ENCODE results near the gene DCP1A.
"Not testable (repeated sequence)": the region's sequence is repeated elsewhere in the genome, so short reads cannot be mapped to it uniquely, and the experiment has no call there.

Gene DCP1A

DNA sequence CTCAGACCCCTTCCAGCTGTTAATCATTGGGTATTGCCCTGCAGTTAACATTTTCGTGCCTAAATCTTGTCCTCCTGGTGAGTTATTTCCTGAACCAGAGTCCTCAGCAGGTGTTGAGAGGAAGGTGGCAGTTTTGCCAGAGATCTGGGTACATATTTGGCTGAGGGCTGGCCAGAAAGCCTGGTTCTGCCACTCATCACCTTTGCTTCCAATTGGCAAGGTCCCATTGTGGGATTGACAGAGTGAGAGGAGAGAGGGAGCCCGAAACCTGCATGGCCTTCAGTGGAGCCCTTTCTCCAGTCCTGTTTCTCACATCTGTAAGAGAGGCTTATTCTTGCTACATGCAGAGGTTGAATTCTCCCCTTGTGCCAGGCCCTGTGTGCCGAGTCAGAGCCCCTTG lies 82.6 kb downstream of the DCP1A start:
- no peak for DNase-seq (ENCODE audit: low read depth)

DNA sequence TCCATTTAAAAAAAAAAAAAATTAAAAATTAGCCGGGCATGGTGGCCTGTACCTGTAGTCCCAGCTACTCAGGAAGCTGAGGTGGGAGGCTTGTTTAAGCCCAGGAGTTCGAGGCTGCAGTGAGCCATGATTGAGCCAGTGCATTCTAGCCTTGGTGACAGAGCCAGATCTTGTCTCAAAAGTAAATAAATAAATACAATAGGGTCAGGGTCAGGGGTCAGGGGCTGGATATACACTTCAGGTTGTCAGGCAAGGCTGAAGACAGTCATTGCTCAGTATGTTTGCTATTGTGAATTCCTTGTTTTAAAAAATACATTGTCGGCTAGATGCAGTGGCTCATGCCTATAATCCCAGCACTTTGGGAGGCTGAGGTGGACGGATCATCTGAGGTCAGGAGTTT lies 83.4 kb downstream of the DCP1A start:
- DNase-seq (ENCODE audit: low read depth), result no peak

DNA sequence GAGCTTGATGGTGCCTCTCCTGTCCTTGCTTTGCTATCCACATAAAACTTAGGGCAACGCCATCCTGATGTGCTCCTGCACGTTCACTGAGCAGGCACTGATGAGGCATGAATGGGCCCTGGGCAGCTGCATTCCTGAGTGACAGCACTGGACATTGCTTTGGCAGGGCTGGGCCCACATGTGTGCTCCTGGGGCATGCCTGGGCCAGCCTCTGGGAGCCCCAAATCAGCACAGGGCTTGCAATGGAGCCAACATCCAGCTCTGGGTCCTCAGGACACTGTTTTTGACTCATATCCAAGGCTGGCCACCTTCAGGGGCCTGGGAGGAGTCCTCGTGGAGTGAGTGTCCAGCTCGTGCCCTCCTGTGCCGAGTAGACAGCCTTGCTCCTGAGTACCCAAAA lies 85.6 kb downstream of the DCP1A start:
- no peak for DNase-seq (ENCODE audit: low read depth)

DNA sequence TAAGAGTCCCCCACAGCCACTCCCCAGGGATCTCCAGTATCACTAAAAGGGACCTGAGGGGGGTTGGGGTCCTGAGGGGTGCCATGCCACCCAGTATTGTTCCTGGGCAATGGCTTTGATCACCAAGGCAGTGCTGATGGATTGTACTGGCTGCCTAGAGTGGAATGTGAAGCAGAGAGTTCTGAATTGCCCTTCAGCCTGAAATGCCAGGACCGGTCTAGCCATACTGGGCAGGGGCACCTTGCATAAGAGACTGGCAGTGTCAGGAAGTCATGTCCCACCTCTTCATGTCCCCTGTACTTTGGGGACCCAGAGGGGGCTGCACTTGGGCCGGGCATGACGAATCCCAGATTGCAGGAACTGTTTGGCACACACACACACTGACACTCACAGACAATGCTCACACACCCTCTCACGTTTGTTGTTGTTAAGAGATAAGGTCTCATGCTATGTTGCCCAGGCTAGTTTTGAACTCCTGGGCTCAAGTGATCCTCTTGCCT lies 87.0 kb downstream of the DCP1A start:
- DNase-seq (ENCODE audit: low read depth), result no peak

DNA sequence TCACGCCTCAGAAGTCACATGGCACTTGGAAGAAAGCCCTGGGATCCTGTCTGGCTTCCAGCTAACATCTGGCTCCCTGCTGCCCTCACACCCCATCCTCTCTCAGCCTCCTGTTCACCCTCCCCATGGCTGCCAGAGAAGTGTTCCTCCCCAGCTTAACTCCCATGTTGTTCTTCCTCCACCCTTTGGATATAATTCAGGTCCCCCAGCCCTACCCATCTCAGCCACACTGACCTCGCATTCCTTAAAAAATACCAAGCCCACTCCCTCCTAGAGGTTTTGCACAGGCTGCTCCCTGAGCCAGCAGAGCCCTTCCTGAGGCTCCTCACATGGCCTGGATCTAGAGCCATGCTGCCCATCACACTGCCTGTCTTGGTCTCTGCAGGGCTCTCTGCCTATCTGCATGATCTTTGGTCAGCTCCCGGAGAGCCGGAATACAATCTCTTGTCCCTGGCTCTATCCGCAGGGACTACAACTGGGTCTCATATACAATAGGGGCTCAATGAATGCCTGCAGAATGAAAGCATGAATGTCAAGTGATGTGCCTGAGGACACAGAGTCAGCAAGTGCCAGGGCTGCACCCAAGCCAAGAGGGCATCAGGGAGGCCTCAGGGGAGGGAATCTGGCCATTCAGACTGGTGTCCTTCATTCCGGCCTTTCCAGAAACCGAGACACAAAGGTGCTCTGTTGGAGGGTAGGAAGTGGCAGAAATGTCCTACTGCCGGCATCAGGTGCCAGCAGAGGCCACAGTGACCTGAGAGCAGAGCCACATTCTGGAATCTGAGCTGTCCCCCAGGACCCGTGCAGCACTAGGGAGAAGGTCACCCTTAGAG lies 87.7 kb downstream of the DCP1A start:
- no peak for DNase-seq (ENCODE audit: low read depth)

DNA sequence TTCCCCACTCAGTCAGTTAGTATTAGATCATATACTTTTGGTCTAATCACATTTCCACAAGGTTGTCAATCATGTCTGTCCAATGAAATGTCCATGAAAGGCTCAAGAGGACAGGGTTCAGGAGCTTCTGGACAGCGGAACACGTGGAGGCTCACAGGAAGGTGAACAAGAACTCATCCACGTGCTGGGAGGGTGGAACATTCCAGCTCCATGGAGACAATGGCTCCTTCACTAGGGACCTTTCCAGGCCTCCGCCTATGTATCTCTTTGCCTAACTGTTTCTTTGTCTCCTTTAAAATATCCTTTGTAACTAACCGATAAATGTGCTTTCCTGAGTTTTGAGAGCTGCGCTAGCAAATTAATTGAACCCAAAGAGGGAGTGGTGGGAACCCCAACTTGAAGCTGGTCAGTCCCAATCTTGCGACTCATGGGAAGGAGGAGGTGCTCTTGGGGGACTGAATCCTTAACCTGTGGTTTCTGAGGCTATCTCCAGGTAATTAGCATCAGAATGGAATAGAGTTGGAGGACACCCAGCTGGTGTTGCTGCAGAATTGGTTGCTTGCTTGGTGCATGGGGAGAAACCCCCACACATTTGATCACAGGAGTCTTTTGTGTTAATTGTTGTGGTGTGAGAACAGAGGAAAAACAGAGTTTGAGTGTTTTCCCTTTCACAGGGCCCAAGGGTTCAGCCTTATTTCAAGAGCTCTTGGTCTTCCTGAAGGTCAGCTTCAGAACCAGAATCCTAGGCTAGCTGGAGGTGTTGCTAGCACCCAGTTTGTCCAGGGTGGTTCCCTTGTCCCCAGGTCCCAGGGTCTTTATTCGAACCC lies 88.5 kb downstream of the DCP1A start:
- no peak for DNase-seq (ENCODE audit: low read depth)

DNA sequence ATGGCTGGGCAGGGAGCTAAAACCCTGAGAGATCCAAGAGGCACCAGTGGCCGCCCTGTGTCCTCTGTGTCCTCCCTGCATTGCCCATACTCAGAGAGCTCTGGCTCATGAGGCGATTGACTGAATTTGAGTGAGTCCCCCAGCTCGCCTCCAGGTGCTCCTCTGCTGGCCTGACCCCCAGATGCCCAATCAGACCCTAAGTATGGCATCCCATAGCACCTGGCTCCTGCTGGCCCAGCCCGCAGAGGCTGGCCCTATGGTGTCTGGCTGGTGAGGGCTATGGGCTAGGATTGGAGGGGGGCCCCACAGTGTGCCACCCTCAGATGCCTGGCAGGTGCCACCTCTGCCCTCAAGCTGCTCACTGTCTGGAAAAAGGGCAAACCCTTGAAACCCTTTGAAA lies 89.9 kb downstream of the DCP1A start:
- no peak for DNase-seq (ENCODE audit: low read depth)

DNA sequence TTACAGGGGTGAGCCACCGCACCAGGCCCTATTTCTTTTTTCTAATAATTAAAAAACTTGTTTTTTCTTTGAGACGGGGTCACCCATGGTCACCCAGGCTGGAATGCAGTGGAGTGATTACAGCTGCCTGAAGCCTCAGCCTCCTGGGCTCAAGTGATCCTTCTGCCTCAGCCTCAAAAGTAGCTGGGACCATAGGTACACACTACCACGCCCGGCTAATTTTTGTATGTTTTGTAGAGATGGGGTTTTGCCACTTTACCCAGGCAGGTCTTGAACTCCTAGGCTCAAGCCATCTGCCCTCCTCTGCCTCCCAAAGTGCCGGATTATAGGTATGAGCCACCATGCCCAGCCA lies 90.7 kb downstream of the DCP1A start:
- DNase-seq (ENCODE audit: low read depth), result no peak

DNA sequence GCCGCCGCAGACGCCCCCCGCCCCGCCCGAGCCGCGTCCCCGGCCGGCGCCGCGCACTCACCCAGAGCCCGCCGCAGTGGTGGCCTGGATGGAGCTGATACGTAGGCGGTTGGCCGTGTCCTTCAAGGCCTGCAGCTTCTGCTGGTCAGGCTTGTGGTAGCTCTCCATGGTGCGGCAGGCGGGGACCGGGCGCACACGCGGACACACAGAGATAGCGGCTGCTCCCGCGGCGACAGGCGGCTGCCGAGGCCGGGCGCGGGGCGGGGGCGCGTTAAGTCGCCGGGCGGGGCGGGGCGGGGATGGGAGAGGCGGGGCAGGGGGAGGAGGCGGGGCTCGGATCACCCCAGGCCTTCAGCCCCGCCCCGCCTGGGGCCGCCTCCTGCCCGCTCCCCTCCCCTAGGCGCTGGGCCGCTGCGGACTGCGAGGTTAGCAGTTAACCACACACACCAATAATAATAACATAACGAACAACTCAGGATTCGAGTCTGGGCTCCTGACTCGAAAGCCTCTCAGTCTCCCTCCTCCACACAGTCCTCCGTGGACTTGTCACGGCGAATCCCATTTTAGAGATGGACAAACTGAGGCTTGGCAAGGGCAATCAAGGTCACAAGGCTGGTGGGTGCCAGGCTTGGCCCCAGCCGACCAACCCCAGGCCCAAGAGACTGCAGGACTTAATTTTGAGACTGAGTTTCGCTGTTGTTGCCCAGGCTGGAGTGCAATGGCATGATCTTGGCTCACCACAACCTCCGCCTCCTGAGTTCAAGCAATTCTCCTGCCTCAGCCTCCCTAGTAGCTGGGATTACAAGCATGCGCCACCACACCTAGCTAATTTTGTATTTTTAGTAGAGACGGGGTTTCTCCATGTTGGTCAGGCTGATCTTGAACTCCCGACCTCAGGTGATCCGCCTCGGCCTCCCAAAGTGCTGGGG lies 91.3 kb downstream of the DCP1A start, which contains the start of gene TKT:
Gene TKT (minus strand): TSS at position 248 of the 929 bp plus-strand sequence. CDS start 80 bp downstream, at position 168.
- DNase-seq (ENCODE audit: low read depth), result peak; percentile 73

DNA sequence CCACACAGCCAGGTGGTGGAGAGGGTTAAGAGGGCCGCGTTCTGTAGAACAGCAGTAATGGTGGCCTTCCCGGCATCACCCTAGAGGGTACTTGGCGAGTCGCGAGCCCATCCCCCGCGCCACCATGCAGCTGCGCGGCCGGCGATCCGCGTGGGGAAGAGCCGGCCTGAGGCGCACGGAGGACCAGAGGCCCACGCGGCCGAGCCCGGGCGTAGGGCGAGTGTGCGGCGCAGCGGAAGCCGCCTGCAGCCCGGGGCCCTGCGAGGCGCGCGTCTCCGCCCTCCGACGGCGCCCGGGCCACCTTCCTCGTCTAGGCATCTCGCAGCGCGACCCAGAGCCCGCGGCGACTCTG lies 91.9 kb downstream of the DCP1A start:
- DNase-seq (ENCODE audit: low read depth), result peak; percentile 13

DNA sequence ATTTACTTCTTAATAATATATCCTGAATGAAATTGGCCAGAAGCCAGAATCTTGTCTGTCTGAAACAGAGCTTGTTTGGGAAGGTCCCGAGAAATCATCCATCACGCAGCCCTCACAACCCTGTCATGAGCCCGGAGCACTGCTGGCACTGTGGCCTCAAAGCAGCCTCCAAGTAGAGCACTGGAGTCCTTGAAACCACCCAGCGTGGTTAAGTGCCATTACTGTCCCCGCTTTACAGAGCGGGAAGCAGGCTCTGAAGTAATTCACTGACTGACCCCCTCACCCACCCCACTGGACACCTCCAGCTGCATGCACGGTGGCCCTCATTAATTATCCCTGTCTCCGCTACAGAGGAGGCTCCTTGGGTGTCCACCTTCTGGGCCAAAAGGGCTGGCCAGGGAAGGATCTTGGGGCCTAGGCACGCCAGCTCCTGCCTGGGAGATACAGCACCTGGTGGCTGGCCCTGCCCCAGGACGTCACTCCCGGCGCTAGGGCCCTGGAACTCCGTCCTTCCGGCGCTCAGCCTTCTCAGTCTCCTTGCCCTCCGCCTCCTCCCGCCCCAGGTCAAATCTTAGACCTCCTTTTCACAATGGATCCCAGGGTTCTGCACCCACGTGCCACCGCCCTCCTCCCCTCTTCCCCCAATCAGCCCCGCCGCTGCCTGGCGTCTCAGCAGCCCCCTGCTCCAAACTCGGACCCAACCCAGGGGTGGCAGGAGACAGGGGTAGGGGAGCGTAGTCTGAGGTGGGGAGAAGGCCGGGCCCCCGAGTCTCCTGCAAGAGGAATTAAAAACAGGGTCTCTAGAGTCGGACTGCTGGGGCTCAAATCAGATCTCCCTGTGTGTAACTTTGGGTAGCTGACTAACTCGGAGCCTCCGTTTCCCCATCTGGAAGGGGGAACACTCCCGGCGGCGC lies 92.6 kb downstream of the DCP1A start:
- peak; percentile 19 for DNase-seq (ENCODE audit: low read depth)

DNA sequence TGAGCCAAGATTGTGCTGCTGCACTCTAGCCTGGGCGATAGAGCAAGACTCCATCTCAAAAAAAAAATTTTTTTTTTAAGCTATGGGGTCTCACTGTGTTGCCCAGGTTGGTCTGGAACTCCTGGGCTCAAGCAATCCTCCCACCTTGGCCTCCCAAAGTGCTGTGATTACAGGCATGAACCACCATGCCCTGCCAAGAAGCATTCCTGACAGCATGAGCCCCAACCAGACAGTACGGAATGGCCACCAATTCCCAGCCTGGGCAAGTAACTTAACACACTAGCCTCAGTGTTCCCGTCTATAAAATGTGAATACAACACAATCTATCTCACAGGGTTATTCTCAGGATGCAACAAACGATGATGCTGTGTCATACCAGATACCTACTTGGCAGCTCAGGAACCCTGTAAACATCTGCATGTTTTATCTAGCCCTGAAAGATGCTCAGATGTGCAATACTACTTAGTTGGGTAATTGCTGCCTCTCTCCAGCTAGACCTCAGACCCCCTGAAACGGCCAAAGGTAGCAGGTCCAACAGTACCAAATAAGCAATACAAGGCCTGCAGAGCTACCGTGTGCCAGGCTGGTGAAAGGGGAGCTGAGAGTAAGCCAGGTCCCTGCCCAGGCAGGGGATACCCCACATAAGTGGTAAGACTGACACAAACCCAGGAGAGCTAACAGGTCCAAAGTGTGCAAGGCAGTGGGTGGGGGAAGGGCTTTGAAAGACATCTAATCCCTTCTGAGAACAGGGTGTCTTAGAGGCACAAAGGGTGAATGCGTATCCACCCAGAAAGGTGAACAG lies 93.4 kb downstream of the DCP1A start:
- no peak for DNase-seq (ENCODE audit: low read depth)

DNA sequence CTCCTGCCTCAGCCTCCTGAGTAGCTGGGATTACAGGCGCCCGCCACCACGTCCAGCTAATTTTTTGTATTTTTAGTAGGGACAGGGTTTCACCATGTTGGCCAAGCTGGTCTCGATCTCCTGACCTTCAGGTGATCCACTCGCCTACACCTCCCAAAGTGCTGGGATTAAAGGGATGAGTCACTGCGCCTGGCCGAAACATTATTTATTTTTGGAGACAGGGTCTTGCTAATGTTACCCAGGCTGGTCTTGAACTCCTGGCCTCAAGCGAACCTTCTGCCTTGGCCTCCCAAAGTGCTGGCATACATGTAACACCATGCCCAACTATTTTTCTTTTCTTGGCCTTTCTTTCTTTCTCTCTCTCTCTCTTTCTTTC lies 94.4 kb downstream of the DCP1A start:
- DNase-seq (ENCODE audit: low read depth), result not testable (repeated sequence)

DNA sequence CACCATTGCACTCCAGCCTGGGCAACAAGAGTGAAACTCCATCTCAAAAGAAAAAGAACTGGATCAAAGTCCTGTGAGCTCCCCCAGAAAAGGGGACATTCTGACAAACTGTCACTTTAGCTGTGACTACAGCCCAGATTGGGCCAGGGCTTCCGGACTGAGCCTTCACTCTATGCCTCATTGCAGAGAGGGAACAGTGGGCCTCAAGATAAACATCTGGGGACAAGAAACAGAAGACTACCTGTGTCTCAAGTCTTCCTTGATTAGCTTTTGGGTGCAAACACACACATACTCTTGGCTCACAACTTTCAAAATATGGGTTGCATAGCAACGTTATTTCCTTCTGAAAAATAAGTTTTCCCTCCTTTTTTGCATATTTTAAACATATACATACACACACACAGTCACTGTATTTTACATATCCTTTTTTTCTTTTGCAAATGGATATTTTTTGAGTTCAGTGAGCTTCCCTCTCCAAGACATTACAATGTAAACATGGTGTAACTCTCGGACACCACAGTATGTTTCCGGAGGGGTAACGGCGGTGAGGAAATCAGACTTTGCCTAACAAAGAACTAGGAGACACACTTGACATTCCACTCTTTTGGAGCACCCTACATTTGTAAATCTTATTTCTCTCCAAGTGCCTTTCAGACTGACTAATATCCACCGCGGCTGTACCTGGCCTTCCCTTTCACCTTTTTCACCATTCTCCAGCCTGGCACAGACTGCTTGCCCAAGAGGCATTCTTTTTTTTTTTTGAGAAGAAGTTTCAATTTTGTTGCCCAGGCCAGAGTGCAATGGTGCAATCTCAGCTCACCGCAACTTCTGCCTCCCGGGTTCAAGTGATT lies 95.0 kb downstream of the DCP1A start:
- no peak for DNase-seq (ENCODE audit: low read depth)

DNA sequence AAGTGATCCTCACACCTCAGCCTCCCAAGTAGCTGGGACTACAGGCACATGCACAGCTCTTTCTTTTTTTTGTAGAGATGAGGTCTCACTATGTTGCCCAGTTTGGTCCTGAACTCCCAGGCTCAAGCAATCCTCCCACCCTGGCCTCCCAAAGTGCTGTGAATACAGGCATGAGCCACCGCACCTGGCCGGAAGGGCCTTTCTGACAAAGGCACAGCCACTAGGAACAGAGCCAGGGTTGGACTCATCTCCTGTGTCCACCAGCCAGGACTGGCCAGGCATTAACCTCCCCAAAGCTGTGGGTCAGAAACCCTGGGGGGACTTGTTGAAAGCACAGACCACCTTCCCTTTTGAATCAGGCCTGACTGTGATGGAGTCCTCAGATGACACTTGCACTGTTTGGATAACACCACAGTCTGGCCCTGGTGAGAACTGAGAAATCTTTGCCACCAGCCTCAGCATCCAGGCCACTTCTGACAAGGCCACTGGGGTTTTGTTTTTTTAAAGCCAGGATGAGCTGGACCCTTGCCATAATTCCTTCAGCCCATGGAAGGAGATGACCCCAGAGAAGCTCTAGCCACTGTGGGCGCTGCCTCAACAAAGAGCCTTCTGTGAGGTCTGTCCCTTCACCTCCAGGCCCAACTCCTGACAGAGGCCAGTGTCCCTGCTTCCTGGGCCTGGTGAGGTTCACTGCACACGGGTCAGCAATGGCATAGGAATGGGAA lies 96.3 kb downstream of the DCP1A start:
- no peak for DNase-seq (ENCODE audit: low read depth)

DNA sequence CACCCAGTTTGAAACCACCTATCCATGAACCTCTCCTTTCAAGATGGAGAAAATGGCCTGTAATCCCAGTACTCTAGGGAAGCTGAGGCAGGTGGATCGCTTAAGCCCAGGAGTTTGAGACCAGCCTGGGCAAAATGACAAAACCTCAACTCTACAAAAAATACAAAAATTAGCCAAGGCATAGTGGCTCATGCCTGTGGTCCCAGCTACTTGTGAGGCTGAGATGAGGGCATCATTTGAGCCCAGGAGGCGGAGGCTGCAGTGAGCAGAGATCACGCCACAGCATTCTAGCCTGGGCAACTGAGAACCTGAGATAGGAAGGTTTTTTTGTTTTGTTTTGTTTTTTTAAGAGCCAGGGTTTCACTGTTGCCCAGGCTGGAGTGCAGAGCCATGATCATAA lies 96.9 kb downstream of the DCP1A start:
- DNase-seq (ENCODE audit: low read depth), result no peak

DNA sequence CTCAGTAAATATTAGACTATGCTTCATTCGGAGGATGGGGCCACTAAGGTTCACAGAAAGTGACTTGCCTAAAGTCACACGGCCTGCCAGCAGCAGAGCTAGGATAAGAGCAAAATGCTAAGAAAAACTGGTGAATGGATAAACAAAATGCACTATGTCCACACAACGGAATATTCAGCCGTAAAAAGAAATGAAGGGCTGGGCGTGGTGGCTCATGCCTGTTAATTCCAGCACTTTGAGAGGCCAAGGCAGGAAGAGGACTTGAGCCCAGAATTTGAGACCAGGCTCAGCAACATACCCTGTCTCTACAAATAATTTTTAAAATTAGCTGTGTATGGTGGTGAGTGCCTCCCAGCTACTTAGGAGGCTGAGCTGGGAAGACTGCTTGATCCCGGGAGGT lies 99.2 kb downstream of the DCP1A start:
- no peak for DNase-seq (ENCODE audit: low read depth)

DNA sequence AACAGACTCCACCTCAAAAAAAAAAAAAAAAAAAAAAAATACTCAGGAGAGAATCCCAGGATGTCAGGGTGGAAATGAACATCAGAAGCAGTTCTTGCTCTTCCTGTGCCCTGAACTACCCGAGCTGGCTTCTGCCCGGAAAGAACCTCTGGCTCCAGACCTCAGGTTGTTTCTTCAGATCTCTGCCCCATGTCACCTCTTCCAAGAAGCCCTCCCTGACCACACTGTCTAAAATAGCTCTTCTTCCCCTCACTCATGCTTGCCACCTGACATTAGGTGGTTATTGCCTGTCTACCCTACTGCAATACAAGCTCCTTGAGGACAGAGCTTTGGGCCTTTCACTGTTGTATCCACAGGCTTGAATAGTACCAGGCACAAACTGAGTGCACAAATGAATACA lies 99.7 kb downstream of the DCP1A start:
- DNase-seq (ENCODE audit: low read depth), result no peak

DNA sequence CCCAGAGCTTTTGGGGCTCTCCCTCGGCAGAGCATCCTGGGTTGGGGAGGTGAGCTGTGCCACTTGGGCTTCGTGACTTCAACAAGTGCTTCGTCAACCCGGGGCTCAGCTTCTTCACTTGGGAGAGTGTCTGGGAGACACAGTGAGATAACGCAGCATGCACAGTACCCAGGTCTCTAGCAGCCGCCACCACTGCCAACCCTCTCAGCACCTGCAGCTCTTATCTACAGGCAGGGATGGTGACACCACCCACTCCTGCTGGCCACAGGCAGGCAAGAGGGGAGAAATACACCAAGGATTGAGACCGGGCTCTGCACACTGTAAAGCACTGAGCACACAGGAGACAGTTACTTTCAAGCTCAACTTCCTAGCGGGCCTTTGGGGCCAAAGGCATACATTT lies 103.1 kb downstream of the DCP1A start:
- DNase-seq (ENCODE audit: low read depth), result no peak
